Measurements from ENCODE around the gene DDIT4.
"Not testable (repeated sequence)": the region's sequence is repeated elsewhere in the genome, so short reads cannot be mapped to it uniquely, and the experiment has no call there.

Gene DDIT4

DNA sequence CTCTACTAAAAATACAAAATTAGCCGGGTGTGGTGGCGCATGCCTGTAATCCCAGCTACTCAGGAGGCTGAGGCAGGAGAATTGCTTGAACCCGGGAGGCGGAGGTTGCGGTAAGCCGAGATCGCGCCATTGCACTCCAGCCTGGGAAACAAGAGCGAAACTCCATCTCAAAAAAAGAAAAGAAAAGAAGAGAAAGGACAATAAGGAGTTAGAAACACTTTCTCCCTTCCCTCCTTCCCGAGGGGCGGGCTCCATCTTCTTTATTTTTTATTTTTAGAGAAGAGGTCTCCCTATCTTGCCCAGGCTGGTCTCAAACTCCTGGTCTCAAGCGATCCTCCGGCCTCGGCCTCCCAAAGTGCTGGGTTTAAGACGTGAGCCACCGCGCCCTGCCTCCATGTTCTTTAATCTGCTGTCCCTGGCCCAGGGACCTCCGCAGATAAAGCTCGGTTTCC lies 23.1 kb downstream of the DDIT4 start:
- DNase-seq = peak; percentile 16

DNA sequence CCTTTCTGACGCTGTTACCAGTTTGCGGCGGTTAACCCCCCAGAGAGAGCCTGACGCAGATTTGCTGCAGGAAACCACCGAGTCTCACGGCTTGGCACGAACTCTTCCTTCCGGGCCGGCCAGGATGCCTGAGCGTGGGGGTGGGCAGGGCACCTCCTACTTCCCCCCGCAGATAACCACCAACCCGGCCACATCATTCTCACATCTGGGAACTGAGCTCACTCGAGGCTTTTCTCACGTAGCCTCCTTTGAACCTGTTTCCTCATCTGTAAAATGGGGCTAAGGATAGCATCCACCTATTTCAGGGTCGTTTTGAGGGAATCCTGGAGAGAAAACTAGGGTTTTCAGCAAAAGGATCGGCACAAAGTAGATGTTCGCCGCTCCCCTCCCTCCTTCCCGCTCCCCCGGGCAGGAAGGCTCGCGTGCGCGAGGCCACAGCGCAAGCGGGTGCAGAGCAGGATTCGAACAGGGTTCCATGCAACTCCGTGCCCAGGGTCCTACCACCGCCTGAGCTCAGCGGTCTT lies 23.6 kb downstream of the DDIT4 start:
- DNase-seq = no peak

GRCh38 chr10:72297805-72298591 lies 24.3 kb downstream of the DDIT4 start:
- peak; percentile 98 for DNase-seq

GRCh38 chr10:72298592-72299519 lies 25.1 kb downstream of the DDIT4 start:
- peak; percentile 20 for DNase-seq

DNA sequence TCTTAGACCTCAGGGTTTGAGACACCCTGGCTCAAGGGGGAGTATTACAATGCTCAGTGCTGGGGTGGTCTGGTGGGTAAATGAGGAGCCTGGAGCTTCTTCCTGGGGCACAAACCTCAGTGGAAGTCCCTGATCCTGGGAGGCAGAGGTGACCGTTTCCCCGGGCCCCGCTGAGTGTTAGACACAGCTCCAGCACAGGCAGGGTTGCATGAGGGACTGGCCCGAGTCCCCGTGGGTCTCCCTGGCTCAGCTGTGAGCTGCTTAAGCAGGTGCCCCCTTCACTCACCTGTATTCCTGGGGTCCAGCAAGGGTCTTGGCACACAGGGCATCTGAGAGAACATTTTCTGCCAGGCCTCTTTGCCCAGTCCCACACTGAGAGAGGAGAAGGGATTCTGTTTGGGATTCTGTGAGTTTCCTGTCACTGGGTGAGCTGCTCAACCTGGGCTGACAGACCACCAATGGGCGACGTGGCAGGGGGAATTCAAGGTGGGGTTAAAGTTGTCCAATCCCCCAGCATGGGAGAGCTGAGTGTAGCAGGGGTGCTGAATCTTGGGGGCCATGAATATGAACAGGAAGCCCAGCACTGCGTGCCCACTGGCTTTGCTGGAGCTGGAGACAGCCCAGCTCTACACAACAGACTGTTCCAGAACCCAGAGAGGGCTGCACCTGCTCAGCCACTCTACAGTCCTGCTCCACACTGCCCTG lies 29.9 kb downstream of the DDIT4 start:
- DNase-seq = no peak

- no peak for DNase-seq
Measured at GRCh38 chr10:72306215-72306760, 32.6 kb downstream of the DDIT4 start.

- DNase-seq = not testable (repeated sequence)
Measured at GRCh38 chr10:72307711-72308110, 34.0 kb downstream of the DDIT4 start.

- DNase-seq = no peak
Measured at GRCh38 chr10:72308320-72308987, 34.7 kb downstream of the DDIT4 start.

- DNase-seq = no peak
Measured at GRCh38 chr10:72309290-72310240, 35.8 kb downstream of the DDIT4 start.

- no peak for DNase-seq
Measured at GRCh38 chr10:72310241-72310633, 36.5 kb downstream of the DDIT4 start.

DNA sequence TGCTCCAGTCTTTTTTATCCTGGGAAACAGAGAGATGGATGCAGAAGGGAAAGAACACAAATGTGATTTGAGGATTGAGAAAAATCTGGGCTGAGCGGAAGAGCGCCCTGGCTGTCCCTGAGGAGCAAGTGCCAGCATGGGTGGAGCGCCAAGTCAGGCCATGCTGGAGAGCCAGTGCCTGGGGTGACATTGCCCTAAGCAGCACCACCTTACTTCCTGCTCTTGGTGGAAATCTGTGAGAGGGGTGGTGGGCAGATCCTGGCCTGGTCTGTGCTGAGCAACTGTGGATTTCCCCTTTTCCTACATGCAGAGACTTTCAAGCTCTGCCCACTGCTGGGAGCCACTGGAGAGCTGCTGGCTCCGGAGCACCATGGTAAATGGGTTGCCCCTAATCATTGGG lies 36.9 kb downstream of the DDIT4 start:
- no peak for DNase-seq

GRCh38 chr10:72311667-72312066 lies 37.9 kb downstream of the DDIT4 start:
- DNase-seq = no peak

- no peak for DNase-seq
Measured at GRCh38 chr10:72312865-72313391, 39.2 kb downstream of the DDIT4 start.

DNA sequence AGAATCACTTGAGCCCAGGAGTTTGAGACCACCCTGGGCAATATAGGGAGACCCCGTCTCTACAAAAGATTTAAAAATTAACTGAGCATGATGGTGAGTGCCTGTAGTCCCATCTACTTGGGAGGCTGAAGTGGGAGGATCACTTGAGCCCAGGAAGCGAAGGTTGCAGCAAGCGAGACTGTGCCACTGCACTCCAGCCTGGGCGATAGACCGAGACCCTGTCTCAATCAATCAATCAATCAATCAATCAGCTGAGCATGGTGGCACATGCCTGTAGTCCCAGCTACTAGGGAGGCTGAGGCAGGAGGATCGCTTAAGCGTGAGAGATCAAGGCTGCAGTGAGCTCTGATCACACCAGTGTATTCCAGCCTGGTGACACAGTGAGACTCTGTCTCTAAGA lies 40.5 kb downstream of the DDIT4 start:
- DNase-seq = no peak

GRCh38 chr10:72315054-72315453 lies 41.3 kb downstream of the DDIT4 start:
- no peak for DNase-seq

GRCh38 chr10:72315611-72316385 lies 42.1 kb downstream of the DDIT4 start:
- no peak for DNase-seq

DNA sequence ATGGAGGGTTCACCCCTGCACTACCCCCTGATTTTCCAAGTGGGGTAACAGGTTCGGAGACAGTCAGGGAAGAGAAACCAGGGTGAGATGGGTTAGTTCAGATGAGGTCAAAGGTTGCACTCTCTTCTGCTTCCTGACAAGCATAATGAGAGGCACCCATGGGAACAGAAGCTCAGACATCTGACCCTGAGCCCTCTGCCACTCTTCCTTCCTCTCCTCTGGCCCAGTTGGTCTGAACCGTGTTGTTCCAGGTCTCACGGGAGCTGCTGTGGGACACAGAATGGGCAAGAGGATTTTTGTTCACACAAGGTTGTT lies 42.6 kb downstream of the DDIT4 start:
- no peak for DNase-seq

GRCh38 chr10:72316748-72317435 lies 43.2 kb downstream of the DDIT4 start:
- no peak for DNase-seq
